A673 (cell line): ENCODE results near the gene IARS1. TPM values are rescaled to one million over a fixed set of nuclear protein-coding genes. Genes with fewer than 3 reads are reported as not detected.
A peak's percentile ranks its signal among the peaks of the same experiment; 100 is the strongest.

Source experiments
- BruUV-seq: library from RNA; stranded (reverse); fragments of 400-500 nt; replicated peaks from 2 replicates; lab custom pipeline; 2021; lab: Mats Ljungman, UMichigan
- CTCF ChIA-PET: fragments of 300-600 bp; sonication (Branson Sonifier 250); formaldehyde crosslinking; loops from one replicate; lab custom pipeline; 2022; ENCODE audit warnings: antibody characterized with exemption; lab: Charles Lee
- POLR2A ChIA-PET: fragments of 300-600 bp; sonication (Branson Sonifier 250); formaldehyde crosslinking; loops from one replicate; lab custom pipeline; 2022; ENCODE audit warnings: antibody characterized with exemption; ENCODE audit not compliant: low non-redundant PET; lab: Charles Lee
- DNase-seq: peaks from one replicate; pipeline ENCODE4 v3.0.0-alpha.2; 2015; ENCODE audit warnings: low spot score
- H3K27ac ChIP-seq: fragments of 200-600 bp; sonication (generic); 2 replicates; pipeline ENCODE4 v1.5.1; 2016; ENCODE audit warnings: mixed run types, low read depth, mild to moderate bottlenecking, mixed read lengths, antibody characterized with exemption, low read length; ENCODE audit not compliant: poor library complexity, severe bottlenecking
- H3K27me3 ChIP-seq: fragments of 200-600 bp; sonication (generic); replicated peaks from 2 replicates; pipeline ENCODE4 v1.6.1; 2017; ENCODE audit warnings: mixed run types, low read depth, mild to moderate bottlenecking, mixed read lengths, antibody characterized with exemption, low read length; ENCODE audit not compliant: insufficient read depth, poor library complexity
- H3K36me3 ChIP-seq: fragments of 200-600 bp; sonication (generic); 2 replicates; pipeline ENCODE4 v1.6.1; 2016; ENCODE audit warnings: mixed run types, mild to moderate bottlenecking, mixed read lengths, antibody characterized with exemption, low read length; ENCODE audit not compliant: insufficient read depth, poor library complexity, severe bottlenecking
- H3K4me1 ChIP-seq: fragments of 200-600 bp; sonication (generic); 2 replicates; pipeline ENCODE4 v1.6.1; 2017; ENCODE audit warnings: mixed run types, mild to moderate bottlenecking, mixed read lengths, antibody characterized with exemption, low read length; ENCODE audit not compliant: insufficient read depth, poor library complexity, severe bottlenecking
- H3K4me3 ChIP-seq: fragments of 200-600 bp; sonication (generic); 2 replicates; pipeline ENCODE4 v1.5.1; 2016; ENCODE audit warnings: low read depth, mixed run types, mild to moderate bottlenecking, mixed read lengths, low read length; ENCODE audit not compliant: poor library complexity, severe bottlenecking
- H3K9me3 ChIP-seq: fragments of 200-600 bp; sonication (generic); 2 replicates; pipeline ENCODE4 v1.6.1; 2016; ENCODE audit warnings: mixed run types, low read depth, mild to moderate bottlenecking, mixed read lengths, antibody characterized with exemption, low read length; ENCODE audit not compliant: poor library complexity, severe bottlenecking
- CTCF ChIP-seq: fragments of 300-800, 200-600 bp; sonication (generic); conservative IDR thresholded peaks from 2 replicates; pipeline ENCODE4 v1.5.1; 2017; ENCODE audit warnings: low read depth, mild to moderate bottlenecking, antibody characterized with exemption, low read length, moderate library complexity, mixed read lengths
- EZH2 ChIP-seq: fragments of 200-600 bp; sonication (generic); IDR thresholded peaks from 2 replicates; pipeline ENCODE4 v1.6.1; 2017; ENCODE audit warnings: borderline replicate concordance, low read depth, mild to moderate bottlenecking, mixed read lengths, antibody characterized with exemption, low read length; ENCODE audit not compliant: poor library complexity, severe bottlenecking
- intact Hi-C: fragments of 100-400 bp; cut with micrococcal nuclease; formaldehyde crosslinking; loops from one replicate; pipeline ENCODE4 v1.10.0; 2022; ENCODE audit not compliant: unreplicated experiment
- total RNA-seq: library from RNA; stranded (reverse); gene quantifications from 2 replicates; pipeline ENCODE4 v1.2.3, GENCODE V29; 2021

Gene IARS1
- total RNA-seq, 1 experiment from 2014 or later = 273 TPM

DNA sequence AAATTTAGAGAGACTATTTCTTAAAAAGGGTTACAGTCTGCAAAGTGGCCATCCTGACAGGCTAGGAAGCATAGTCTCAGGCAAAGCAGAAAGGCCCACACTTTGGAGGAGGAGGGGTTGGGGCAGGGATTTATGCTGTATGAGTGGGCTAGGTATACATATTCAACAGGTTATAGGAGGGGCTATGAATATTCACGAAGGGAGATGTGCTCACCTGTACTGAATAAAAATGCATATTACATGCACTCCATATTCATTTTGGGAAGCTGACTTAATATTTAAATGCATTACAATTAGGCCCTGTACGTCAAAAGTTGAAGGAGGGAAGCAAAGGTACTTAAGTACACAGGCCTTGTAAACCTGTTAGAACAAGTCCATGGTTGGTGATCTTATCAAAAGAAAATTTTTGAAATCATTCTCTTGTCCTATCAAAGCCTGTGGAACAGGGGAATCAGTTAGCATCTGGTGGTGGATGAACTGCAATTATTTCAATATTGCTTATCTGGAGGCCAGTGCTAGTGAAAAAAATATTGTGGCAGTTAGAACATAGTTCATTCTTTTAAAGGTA, 33.9 kb upstream of the IARS1 start:
- no peak overlapping the region for H3K27ac ChIP-seq
- POLR2A ChIA-PET = no interaction called here
- H3K9me3 ChIP-seq = no peaks in the 10 kb centered on the region
- H3K36me3 ChIP-seq = peaks cover 9% of the 10 kb centered on the region
- H3K4me3 ChIP-seq = no peak overlapping the region
- intact Hi-C loops = loop anchor here (5.0 to 10.0 kb wide), 2 partner anchors 110 to 467 kb away; no protein-coding TSS in a partner anchor
- CTCF ChIA-PET = interaction anchor here (1.4 kb wide), 1 partner anchor 112 kb away, joined by 13 read pairs; no protein-coding TSS in a partner anchor
- no peak for DNase-seq
- H3K4me1 ChIP-seq = peaks cover 11% of the 10 kb centered on the region
- no peaks in the 10 kb centered on the region for H3K27me3 ChIP-seq
- TF ChIP-seq EZH2 (no peak), CTCF (no peak)
- BruUV-seq = no TSS peak

- peak overlapping the region; percentile 99 for H3K27ac ChIP-seq
- peaks cover 11% of the 10 kb centered on the region for H3K4me1 ChIP-seq
- peaks cover 20% of the 10 kb centered on the region for H3K36me3 ChIP-seq
- intact Hi-C loops = loop anchor here (5.0 to 10.0 kb wide), 2 partner anchors 111 to 469 kb away; no protein-coding TSS in a partner anchor
- POLR2A ChIA-PET = no interaction called here
- CTCF ChIA-PET = interaction anchor here (0.8 kb wide), 1 partner anchor 23 kb away, joined by 3 read pairs; no protein-coding TSS in a partner anchor
- peak; percentile 47 for DNase-seq
- BruUV-seq = no TSS peak
- TF ChIP-seq EZH2 = no peak
- TF ChIP-seq CTCF = no peak
- H3K4me3 ChIP-seq = peak overlapping the region; percentile 78
- no peaks in the 10 kb centered on the region for H3K27me3 ChIP-seq
- H3K9me3 ChIP-seq = no peaks in the 10 kb centered on the region
These were observed 32.5 kb upstream of the IARS1 start for GRCh38 chr9:92325991-92326500.

- no TSS peak for BruUV-seq
- Histone ChIP-seq H3K36me3 (peaks cover 20% of the 10 kb centered on the region), H3K27me3 (no peaks in the 10 kb centered on the region), H3K9me3 (no peaks in the 10 kb centered on the region), H3K4me1 (peaks cover 11% of the 10 kb centered on the region), H3K27ac (peak within 1 kb of the TSS; percentile 99), H3K4me3 (peak within 1 kb of the TSS; percentile 78)
- POLR2A ChIA-PET = no interaction called here
- intact Hi-C loops = loop anchor here (5.0 to 10.0 kb wide), 2 partner anchors 112 to 469 kb away; no protein-coding TSS in a partner anchor
- CTCF ChIA-PET = interaction anchor here (0.8 kb wide), 1 partner anchor 24 kb away, joined by 3 read pairs; no protein-coding TSS in a partner anchor
- TF ChIP-seq EZH2 (no peak), CTCF (no peak)
- peak; percentile 94 for DNase-seq
These were observed 31.9 kb upstream of the IARS1 start, which contains the start of the genes CENPP and NOL8 for GRCh38 chr9:92325269-92325990. Gene CENPP, plus strand, starts transcription at chr9:92325953. Gene NOL8, minus strand, starts transcription at chr9:92325350. Its CDS starts 1,189 bp downstream, at chr9:92324161.
